D341Med (cell line): ENCODE data around the gene IRAK3.
"Not testable (repeated sequence)": the region's sequence is repeated elsewhere in the genome, so short reads cannot be mapped to it uniquely, and the experiment has no call there.

Source experiments
- DNase-seq: peaks from one replicate; pipeline ENCODE4 v3.0.0; 2012; ENCODE audit warnings: low spot score

The IRAK3 gene

DNA sequence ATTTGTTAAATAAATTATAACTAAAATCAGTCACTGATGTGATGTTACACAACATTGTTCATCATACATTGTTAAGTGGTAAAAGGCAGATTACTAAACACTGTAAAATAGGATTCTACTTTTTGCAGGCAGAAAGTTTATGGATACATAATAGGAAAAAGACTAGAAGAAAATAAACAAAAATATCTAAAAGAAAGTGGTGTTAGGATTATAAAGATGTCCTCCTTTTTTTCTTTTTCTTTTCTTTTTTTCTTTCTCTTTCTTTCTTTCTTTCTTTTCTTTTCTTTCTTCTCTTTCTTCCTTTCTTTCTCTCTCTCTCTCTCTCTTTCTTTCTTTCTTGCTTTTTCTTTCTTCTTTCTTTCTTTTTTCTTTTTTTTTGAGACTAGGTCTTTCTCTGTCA is 73.7 kb downstream of the IRAK3 start:
- DNase-seq = no peak

DNA sequence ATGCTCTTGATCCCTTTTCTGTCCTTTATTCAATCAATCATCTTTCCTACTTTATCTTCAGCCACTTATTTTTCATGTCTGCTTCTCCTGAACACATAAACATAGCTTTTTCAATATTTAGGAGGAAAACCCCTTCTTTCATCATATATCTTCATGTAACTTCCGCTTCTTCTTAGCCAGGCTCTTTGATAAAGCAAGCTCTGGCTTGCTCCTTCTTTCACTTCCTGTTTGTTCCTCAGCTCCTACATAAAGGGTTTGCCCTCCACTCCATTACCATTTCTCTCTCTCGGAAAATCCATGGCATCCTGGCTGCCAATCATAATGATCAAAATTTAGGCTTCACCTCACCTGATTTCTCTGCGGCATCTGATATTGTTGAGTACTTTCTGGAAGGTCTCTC is 79.5 kb downstream of the IRAK3 start:
- no peak for DNase-seq

DNA sequence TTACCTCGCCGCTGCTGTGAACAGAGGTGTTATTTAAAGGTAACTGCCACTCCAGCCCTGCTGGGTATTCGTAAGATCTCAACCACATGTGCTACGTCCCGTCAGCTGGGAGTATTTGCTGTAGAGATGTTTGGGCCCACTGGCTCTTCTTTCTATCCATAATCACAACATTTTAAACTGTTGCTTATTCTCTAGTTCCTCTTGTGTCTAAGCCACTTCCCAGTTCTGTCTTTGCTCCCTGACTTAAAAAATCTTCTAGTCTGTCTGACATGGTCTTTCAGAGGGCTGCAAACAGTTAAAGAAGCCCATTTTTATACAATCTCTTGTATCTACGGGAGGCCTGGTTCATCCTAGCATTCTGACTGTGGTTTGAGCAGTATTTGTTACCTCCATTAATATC is 80.1 kb downstream of the IRAK3 start:
- no peak for DNase-seq

DNA sequence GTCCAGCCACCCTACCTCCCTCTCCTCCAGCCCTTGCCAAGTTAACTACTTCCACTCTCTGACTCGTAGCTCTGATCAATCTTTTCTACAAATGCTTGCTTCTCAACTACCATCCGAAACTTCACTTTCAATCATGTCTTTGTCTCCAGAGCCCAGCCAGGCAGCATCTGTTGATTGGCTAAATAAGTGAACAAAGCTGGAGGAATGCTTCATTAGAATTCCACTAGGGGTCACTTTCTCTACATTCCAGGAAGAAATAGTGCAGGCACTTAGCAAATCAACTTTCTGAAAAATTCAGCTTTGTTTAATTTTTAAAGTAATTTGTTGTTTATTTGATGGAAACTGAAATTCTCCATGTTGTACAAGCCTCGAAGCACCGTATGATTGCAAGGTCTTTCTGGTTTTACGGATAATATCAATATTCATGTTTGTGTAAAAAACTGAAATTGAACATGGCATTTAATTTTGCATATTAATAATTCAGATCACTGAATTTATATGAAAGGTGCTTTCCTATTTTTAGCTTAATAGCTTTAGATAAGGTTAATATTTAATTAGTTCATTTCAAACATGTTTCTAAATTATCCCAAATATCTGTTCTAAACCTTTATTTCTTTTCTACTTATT is 80.9 kb downstream of the IRAK3 start:
- peak; percentile 60 for DNase-seq

DNA sequence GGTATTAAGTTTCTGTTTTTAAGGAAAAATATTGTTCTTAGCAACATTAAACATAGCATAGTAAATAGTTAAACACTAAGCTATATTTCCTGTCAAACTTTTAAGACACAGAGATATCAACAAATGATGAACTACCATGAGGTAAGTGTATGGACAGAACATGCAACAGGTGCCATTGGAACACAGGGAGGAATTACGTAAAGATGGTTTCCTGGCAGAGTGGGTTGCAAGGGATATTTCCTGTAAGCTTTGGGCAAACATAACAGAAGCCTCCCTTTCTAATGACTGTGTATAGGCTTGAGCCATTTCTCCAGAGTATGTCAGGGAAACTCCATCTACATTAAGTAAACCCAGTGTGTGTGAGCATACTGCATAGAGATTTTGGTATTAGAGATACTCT is 81.6 kb downstream of the IRAK3 start:
- no peak for DNase-seq

- no peak for DNase-seq
Observed at GRCh38 chr12:66272650-66273049, 83.6 kb downstream of the IRAK3 start.

DNA sequence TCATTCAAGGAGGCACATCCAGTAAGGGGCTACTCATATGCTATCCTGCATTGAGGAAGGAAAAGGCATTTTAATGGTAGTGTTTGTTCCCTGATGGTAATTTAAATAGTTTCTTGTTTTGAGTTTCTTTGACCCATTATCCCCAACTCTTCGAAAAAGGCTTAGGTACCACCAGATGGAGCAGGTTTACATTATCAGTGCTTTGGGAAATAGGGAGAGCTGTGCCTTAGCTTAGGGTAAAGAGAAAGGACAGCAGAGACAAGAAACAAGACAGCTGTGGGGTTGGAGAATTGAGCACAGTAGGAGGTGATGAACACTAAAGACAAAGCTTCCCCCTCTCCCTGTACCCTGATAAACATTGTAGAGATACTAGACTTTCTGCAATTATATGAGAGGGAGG is 84.1 kb downstream of the IRAK3 start:
- no peak for DNase-seq

DNA sequence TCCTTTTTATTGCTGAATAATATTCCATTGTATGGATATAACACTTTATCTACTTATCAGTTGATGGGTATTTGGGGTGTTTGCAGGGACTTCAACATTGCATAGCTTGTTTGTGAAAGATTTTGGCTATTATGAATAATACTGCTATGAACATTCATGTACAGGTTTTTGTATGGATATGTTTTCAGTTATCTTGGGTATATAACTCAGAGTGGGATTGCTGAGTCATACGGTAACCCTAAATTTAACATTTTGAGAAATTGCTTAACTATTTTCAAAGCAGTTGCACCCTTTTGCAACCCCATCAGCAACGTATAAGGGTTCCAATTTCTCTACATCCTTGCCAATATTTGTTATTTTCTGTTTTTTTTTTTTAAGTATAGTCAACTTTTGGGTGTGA is 86.0 kb downstream of the IRAK3 start:
- no peak for DNase-seq

- peak; percentile 33 for DNase-seq
Observed at GRCh38 chr12:66279123-66279712, 90.2 kb downstream of the IRAK3 start.

- DNase-seq = no peak
Observed at GRCh38 chr12:66280561-66280960, 91.5 kb downstream of the IRAK3 start.

GRCh38 chr12:66282244-66282643 is 93.2 kb downstream of the IRAK3 start:
- no peak for DNase-seq

DNA sequence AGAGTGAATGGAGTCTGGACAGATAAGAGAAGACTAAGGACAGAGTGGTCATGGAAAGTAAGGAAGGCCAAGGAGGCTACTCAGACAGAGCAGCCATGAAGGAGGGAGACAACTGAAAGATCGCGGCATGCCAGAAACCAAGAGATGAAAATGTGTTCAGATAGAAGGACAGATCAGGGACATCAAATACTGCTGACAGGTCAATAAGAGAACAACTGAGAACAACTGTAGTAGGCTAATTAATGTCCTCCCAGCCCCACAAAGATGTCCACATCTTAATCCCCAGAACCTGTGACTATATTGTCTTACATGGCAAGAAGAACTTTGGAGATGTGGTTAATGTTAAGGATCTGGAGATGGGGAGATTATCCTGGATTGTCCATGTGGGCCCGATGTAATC is 98.3 kb downstream of the IRAK3 start:
- no peak for DNase-seq

DNA sequence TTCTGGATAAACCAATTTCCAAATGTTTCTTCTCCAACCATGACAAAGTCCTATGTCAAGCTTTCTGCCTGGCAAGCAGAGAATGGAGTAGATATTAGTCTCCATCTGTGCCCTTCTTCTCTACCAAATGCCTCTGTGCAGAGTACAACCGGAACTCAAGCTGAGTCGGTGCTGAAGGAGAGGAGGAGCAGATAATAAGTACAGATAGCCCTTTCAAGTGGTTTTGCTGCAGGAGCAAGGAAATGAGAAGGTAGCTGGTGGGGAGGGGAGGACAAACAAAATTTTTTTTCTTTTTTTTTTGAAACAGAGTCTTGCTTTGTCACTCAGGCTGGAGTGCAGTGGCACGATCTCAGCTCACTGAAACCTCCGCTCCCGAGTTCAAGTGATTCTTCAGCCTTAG is 99.1 kb downstream of the IRAK3 start:
- no peak for DNase-seq

DNA sequence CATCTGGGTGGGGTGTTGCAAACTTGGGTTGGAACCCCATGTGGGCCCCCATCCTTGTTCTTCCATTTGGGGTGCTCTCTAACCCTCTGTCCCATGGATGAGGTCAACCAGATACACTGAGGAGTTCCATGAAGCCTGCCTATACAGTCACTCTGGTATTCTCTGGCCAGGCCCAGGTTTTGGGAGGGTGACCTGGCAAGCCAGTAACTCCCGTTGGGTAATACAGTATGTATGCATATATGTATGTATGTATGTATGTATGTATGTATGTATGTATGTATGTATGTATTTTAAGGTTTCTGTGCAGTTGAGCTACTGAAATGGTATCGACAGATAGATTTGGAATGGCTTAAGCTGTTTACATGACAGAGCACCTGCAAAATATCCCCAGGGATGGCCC is 100.5 kb downstream of the IRAK3 start:
- no peak for DNase-seq

- DNase-seq = no peak
Observed at GRCh38 chr12:66290716-66291200, 101.7 kb downstream of the IRAK3 start.

GRCh38 chr12:66296176-66296683 is 107.2 kb downstream of the IRAK3 start:
- no peak for DNase-seq

DNA sequence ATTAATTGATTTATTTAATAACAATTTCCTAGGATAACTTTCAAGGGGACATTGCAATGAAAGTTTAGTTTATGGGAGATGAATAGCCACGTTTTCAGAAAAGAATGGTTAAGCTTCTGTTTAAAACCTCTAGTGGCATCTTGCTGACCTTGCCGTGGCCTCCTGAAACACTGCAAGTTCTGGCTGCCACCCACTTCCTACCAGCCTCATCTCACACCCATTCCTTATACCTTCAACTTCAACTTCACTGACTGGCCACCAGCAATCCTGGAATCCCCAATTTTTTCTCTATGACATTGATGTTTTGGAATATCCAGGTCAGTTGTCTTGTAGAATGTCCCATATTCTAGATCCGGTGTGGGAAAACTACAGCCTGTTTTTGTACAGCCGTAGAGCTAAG is 108.1 kb downstream of the IRAK3 start:
- DNase-seq = no peak

DNA sequence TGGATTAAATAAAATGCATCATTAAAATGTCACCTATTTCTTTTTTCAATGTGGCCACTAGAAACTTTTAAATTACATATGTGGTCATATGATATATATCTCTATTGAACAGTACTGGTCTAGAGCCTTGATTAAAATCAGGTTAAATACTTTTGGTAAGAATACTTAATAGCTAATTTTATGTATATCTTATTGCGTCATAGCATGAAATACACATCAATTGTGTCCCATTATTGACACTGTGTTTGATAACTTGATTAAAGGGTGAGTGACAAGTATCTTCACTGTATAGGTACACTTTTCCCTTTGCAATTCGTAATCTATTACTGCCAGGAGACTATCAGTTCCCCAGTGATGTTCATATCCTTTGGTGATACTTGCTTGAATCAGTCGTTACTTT is 108.9 kb downstream of the IRAK3 start:
- no peak for DNase-seq

DNA sequence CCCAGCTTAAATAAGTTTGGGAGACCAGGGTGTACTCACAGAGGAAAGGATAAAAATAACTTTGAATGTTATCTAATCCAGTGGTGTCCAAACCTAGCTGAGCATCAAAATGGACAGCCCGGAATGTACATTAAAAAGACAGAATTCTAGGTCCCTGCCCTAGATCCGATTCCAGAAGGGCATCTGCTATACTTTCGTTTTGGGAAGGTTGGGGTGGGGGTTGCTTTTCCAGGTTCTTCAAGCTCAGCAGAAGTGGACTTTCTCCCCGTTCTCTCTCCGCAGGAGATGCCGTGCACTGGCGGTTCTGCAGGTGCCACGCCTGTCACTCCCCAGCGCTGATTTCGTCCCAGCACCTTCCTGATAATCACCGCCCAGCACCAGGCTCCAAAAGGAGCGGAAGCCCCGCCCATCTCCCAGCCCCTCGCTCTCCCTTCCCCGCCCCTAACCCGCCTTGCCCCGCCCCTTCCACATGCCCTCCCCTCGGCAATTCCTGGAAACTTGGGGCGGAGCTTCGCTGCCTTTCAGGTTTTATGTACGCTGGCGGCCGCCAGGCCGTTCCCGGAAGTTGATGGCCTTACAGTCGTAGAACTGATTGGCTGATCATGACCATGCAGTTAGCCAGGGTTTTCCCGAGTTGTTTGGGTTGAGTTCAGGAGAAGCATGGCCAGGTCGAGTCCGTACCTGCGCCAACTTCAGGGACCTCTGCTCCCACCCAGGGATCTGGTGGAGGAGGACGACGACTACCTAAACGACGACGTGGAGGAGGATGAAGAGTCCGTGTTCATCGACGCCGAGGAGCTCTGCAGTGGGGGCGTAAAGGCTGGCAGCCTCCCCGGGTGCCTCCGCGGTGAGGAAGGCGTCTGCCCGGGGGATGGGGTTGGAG is 113.2 kb downstream of the IRAK3 start, which contains the start of gene HELB:
HELB (plus strand) TSS at position 550 of the 883 bp plus-strand sequence; CDS start at position 661, 111 bp downstream.
- DNase-seq = peak; percentile 96

DNA sequence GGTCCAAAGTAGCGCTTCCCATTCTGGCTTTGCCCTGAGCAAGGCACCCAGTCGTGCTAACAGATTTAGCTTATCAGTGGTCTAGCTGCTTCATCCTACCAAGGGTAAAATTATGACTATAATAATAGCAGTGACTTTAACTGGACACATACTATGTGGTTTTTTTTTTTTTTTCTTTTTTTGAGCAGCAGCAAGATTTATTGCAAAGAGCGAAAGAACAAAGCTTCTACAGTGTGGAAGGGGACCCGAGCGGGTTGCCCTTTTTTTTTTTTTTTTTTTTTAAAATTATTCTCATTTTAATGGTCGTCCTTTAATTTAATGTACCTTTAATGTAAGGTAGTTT is 113.8 kb downstream of the IRAK3 start:
- DNase-seq = no peak

DNA sequence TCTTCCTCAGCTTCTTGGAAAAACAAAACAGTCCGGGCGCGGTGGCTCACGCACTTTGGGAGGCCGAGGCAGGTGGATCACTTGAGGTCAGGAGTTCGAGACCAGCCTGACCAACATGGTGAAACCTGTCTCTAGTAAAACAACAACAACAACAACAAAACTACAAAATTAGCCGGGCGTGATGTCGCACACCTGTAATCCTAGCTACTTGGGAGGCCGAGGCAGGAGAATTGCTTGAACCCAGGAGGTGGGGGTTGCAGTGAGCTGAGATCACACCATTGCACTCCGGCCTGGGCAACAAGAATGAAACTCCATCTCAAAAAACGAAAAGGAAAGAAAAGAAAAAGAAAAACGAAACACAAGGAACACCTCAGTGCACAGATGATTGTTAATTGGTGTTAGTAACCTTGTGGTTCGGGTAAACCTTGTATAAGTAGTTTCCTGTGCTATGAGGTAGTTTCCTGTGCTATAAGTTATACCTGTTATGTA is 114.3 kb downstream of the IRAK3 start:
- DNase-seq = not testable (repeated sequence)
